HG03469 (cell line): ENCODE data around the gene TGM1.
"Not testable (repeated sequence)": the region's sequence is repeated elsewhere in the genome, so short reads cannot be mapped to it uniquely, and the experiment has no call there.

Source experiments
- ATAC-seq: cut with Tn5 transposase; IDR thresholded peaks from one replicate; pipeline ENCODE4 v1.9.1; 2021; ENCODE audit warnings: mild to moderate bottlenecking, moderate library complexity, moderate number of reproducible peaks; ENCODE audit not compliant: unreplicated experiment

Gene TGM1

GRCh38 chr14:24212924-24213865, 49.8 kb downstream of the TGM1 start, which contains the start of gene CHMP4A:
CHMP4A (minus strand) TSS chr14:24213488; CDS start chr14:24213439, 49 bp downstream.
- ATAC-seq: peak; percentile 54

GRCh38 chr14:24211311-24211710, 51.7 kb downstream of the TGM1 start:
- ATAC-seq: no peak

GRCh38 chr14:24207625-24208024, 55.4 kb downstream of the TGM1 start:
- ATAC-seq: no peak

- no peak for ATAC-seq
Measured at GRCh38 chr14:24207104-24207551, 55.8 kb downstream of the TGM1 start.

GRCh38 chr14:24206260-24207103, 56.5 kb downstream of the TGM1 start:
- no peak for ATAC-seq

- ATAC-seq: no peak
Measured at GRCh38 chr14:24204163-24205146, 58.5 kb downstream of the TGM1 start.

- not testable (repeated sequence) for ATAC-seq
Measured at GRCh38 chr14:24203249-24203886, 59.6 kb downstream of the TGM1 start.

- ATAC-seq: not testable (repeated sequence)
Measured at GRCh38 chr14:24202538-24202937, 60.4 kb downstream of the TGM1 start.
